DND-41 (cell line): ENCODE results near the gene ERO1B.

ENCODE experiments used
- ATAC-seq: fragments of 200-7000 bp; cut with Tn5 transposase; 3 replicates; pipeline ENCODE4 v1.9.1; 2021; ENCODE audit warnings: low read depth; ENCODE audit not compliant: insufficient read depth
- DNase-seq: peaks from one replicate; pipeline ENCODE4 v3.0.0-alpha.2; 2020
- H2AFZ ChIP-seq: 2 replicates; pipeline ENCODE4 v1.6.0; 2012; ENCODE audit warnings: low read depth, low read length
- H3K27ac ChIP-seq: 2 replicates; pipeline ENCODE4 v1.5.1; 2012; ENCODE audit warnings: low read length, inconsistent platforms
- H3K27me3 ChIP-seq: fragments of 200-600 bp; sonication (generic); 2 replicates; pipeline ENCODE4 v1.6.0; 2012; ENCODE audit warnings: low read length, mild to moderate bottlenecking, inconsistent platforms; ENCODE audit not compliant: insufficient read depth, poor library complexity
- H3K36me3 ChIP-seq: 2 replicates; pipeline ENCODE4 v1.5.1; 2012; ENCODE audit warnings: low read length, inconsistent platforms; ENCODE audit not compliant: insufficient read depth
- H3K4me1 ChIP-seq: 2 replicates; pipeline ENCODE4 v1.5.1; 2012; ENCODE audit warnings: mild to moderate bottlenecking, low read length; ENCODE audit not compliant: insufficient read depth
- H3K4me2 ChIP-seq: 2 replicates; pipeline ENCODE4 v1.6.0; 2012; ENCODE audit warnings: mild to moderate bottlenecking, moderate library complexity, low read length, inconsistent platforms; ENCODE audit not compliant: insufficient read depth
- H3K4me3 ChIP-seq, 2 experiments: fragments of 200-600 bp in 1 of 2; shearing (Covaris generic) in 1 of 2; 2 replicates each; pipeline ENCODE4 v1.5.1; 2012 to 2016; ENCODE audit warnings: inconsistent platforms in 2 of 2, low read length in 2 of 2, mild to moderate bottlenecking in 2 of 2, low read depth in 1 of 2, moderate library complexity in 1 of 2
- H3K79me2 ChIP-seq: 2 replicates; pipeline ENCODE4 v1.6.0; 2012; ENCODE audit warnings: low read length, inconsistent platforms; ENCODE audit not compliant: insufficient read depth
- H3K9ac ChIP-seq: 2 replicates; pipeline ENCODE4 v1.6.0; 2012; ENCODE audit warnings: low read depth, mild to moderate bottlenecking, inconsistent platforms, low read length, moderate library complexity
- H3K9me3 ChIP-seq: 2 replicates; pipeline ENCODE4 v1.5.1; 2012; ENCODE audit warnings: low read length, moderate library complexity, mild to moderate bottlenecking, inconsistent platforms; ENCODE audit not compliant: insufficient read depth, severe bottlenecking
- H4K20me1 ChIP-seq: 2 replicates; pipeline ENCODE4 v1.6.0; 2012; ENCODE audit warnings: low read length; ENCODE audit not compliant: insufficient read depth
- CTCF ChIP-seq: IDR thresholded peaks from 2 replicates; pipeline ENCODE4 v1.5.1; 2012; ENCODE audit warnings: borderline replicate concordance, low read length, moderate library complexity, mild to moderate bottlenecking; ENCODE audit not compliant: poor library complexity, severe bottlenecking; ENCODE audit errors: extremely low read depth
- EZH2 ChIP-seq: IDR thresholded peaks from 3 replicates; pipeline ENCODE4 v1.6.1; 2012; ENCODE audit warnings: borderline replicate concordance, low read depth, mild to moderate bottlenecking, moderate library complexity, low read length, inconsistent platforms; ENCODE audit not compliant: severe bottlenecking

Gene ERO1B

GRCh38 chr1:236323819-236324411 lies 42.2 kb upstream of the ERO1B start:
- no peak overlapping the region for H3K9ac ChIP-seq
- H3K27me3 ChIP-seq: no peaks in the 10 kb centered on the region
- no peak overlapping the region for H3K4me2 ChIP-seq
- H3K79me2 ChIP-seq: no peaks in the 10 kb centered on the region
- H2AFZ ChIP-seq: no peak overlapping the region
- no peak for ATAC-seq
- H3K27ac ChIP-seq: no peak overlapping the region
- peaks cover 7% of the 10 kb centered on the region for H3K9me3 ChIP-seq
- no peaks in the 10 kb centered on the region for H4K20me1 ChIP-seq
- no peaks in the 10 kb centered on the region for H3K4me1 ChIP-seq
- no peaks in the 10 kb centered on the region for H3K36me3 ChIP-seq
- H3K4me3 ChIP-seq: no peak overlapping the region
- no peak for DNase-seq
- TF ChIP-seq EZH2: no peak
- no peak for TF ChIP-seq CTCF

- no peaks in the 10 kb centered on the region for H4K20me1 ChIP-seq
- no peaks in the 10 kb centered on the region for H3K27me3 ChIP-seq
- H3K36me3 ChIP-seq: no peaks in the 10 kb centered on the region
- no peak for TF ChIP-seq EZH2
- TF ChIP-seq CTCF: no peak
- no peak overlapping the region for H2AFZ ChIP-seq
- peaks cover 7% of the 10 kb centered on the region for H3K9me3 ChIP-seq
- H3K4me2 ChIP-seq: no peak overlapping the region
- DNase-seq (no peak), ATAC-seq (no peak)
- H3K4me3 ChIP-seq: no peak overlapping the region
- H3K27ac ChIP-seq: no peak overlapping the region
- no peaks in the 10 kb centered on the region for H3K79me2 ChIP-seq
- no peaks in the 10 kb centered on the region for H3K4me1 ChIP-seq
- H3K9ac ChIP-seq: no peak overlapping the region
These were observed 41.0 kb upstream of the ERO1B start for GRCh38 chr1:236322566-236323409.

- H3K27me3 ChIP-seq: no peaks in the 10 kb centered on the region
- no peak overlapping the region for H3K9ac ChIP-seq
- no peak overlapping the region for H3K4me3 ChIP-seq
- no peak for ATAC-seq
- no peak for DNase-seq
- H3K36me3 ChIP-seq: no peaks in the 10 kb centered on the region
- no peak overlapping the region for H3K27ac ChIP-seq
- no peaks in the 10 kb centered on the region for H4K20me1 ChIP-seq
- H3K4me2 ChIP-seq: no peak overlapping the region
- H3K79me2 ChIP-seq: no peaks in the 10 kb centered on the region
- TF ChIP-seq EZH2 (no peak), CTCF (no peak)
- no peaks in the 10 kb centered on the region for H3K4me1 ChIP-seq
- peaks cover 7% of the 10 kb centered on the region for H3K9me3 ChIP-seq
- no peak overlapping the region for H2AFZ ChIP-seq
These were observed 39.3 kb upstream of the ERO1B start for GRCh38 chr1:236321101-236321500.
